Superior temporal gyrus (tissue), 1 donor: Measurements from ENCODE around the gene MAPK8.
A peak's percentile ranks its signal among the peaks of the same experiment; 100 is the strongest.

Experiments used
- DNase-seq: peaks from one replicate; pipeline ENCODE4 v3.0.0-alpha.2; 2016; ENCODE audit errors: extremely low spot score

The MAPK8 gene

GRCh38 chr10:48383393-48383792, 76.9 kb downstream of the MAPK8 start:
- no peak for DNase-seq

- DNase-seq: no peak
Observed at GRCh38 chr10:48384699-48384982, 78.2 kb downstream of the MAPK8 start.

GRCh38 chr10:48389272-48389671, 82.8 kb downstream of the MAPK8 start:
- no peak for DNase-seq

- DNase-seq: no peak
Observed at GRCh38 chr10:48389846-48390557, 83.5 kb downstream of the MAPK8 start.

- DNase-seq: no peak
Observed at GRCh38 chr10:48390558-48390871, 84.0 kb downstream of the MAPK8 start.

- no peak for DNase-seq
Observed at GRCh38 chr10:48390933-48391845, 84.7 kb downstream of the MAPK8 start.

GRCh38 chr10:48391994-48392393, 85.5 kb downstream of the MAPK8 start:
- DNase-seq: no peak

GRCh38 chr10:48398261-48398660, 91.8 kb downstream of the MAPK8 start:
- no peak for DNase-seq

GRCh38 chr10:48399056-48399541, 92.6 kb downstream of the MAPK8 start:
- peak; percentile 49 for DNase-seq

- DNase-seq: no peak
Observed at GRCh38 chr10:48399551-48399950, 93.1 kb downstream of the MAPK8 start.

- no peak for DNase-seq
Observed at GRCh38 chr10:48400129-48400849, 93.8 kb downstream of the MAPK8 start.

- no peak for DNase-seq
Observed at GRCh38 chr10:48400850-48401220, 94.4 kb downstream of the MAPK8 start.

- DNase-seq: no peak
Observed at GRCh38 chr10:48404646-48405045, 98.2 kb downstream of the MAPK8 start.

- DNase-seq: no peak
Observed at GRCh38 chr10:48406204-48406603, 99.7 kb downstream of the MAPK8 start.

GRCh38 chr10:48406658-48407057, 100.2 kb downstream of the MAPK8 start:
- DNase-seq: no peak

GRCh38 chr10:48410503-48410902, 104.0 kb downstream of the MAPK8 start:
- no peak for DNase-seq

- DNase-seq: no peak
Observed at GRCh38 chr10:48411510-48411909, 105.0 kb downstream of the MAPK8 start.

- no peak for DNase-seq
Observed at GRCh38 chr10:48412081-48412480, 105.6 kb downstream of the MAPK8 start.

- no peak for DNase-seq
Observed at GRCh38 chr10:48412933-48413332, 106.5 kb downstream of the MAPK8 start.

GRCh38 chr10:48414160-48414559, 107.7 kb downstream of the MAPK8 start:
- no peak for DNase-seq

GRCh38 chr10:48414778-48415177, 108.3 kb downstream of the MAPK8 start:
- DNase-seq: no peak

- no peak for DNase-seq
Observed at GRCh38 chr10:48416584-48417232, 110.2 kb downstream of the MAPK8 start.
